Measurements from ENCODE around the gene MIS12. TPM values are rescaled to one million over a fixed set of nuclear protein-coding genes. Genes with fewer than 3 reads are reported as not detected.

The MIS12 gene
- 18.7 and 25.9 TPM in 2 replicates for total RNA-seq (2014; rRNA removed; shearing (Covaris generic))
- polyA plus RNA-seq (2015; cell fraction: cytosol; rRNA removed), result 19.9 and 21.3 TPM in 2 replicates
- polyA plus RNA-seq (2015; cell fraction: nucleus; rRNA removed), result 22.5 and 24.1 TPM in 2 replicates

DNA sequence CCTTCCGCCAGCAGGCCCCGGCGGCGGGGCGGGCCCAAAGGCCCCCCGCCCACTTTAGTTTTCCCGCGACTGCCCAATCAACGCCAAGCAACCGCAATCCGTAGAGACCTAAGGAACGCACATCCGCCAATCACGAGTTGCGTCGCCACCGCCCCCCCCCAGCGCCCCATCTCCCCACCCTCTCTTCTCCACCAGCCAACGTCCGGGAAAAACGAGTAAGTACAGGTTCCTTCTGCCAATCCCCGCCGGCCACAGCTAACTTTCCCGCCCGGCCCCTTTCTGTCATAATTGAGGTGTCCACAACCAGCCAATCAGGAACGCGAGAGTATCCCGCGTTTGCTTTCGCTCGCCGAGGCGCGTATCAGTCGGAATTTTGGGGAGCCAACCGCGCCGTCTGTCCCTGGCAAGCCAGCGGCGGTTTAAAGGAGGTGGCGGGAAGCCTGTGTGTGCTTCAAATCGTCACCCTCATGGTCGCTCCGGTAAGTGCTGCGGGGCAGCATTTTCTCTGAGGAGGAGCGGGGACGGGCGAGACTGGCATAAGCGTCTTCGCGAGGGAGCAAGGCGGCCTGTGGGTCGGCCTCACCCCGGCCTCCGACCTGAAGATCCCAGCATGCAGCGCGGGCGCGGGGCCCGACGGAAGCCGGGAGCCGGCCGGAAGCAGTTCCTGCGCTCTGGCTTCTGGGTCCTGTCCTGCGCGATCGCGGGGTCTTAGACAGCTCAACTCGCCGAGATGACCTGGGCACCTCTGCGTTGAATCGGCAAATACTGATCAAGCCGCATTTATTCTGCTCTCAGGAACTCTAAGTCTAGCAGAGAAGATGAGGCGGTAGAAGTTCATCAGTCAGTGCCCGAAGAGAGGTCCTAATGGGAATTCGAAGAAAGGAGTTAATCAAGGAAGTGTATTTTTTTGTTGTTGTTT is at the start of gene MIS12:
Gene MIS12 (plus strand): TSS at position 361 of the 919 bp plus-strand sequence. CDS start 2,297 bp downstream, outside the sequence.
- peak; percentile 98 for DNase-seq (ENCODE audit: low read depth)

- DNase-seq (ENCODE audit: low read depth), result no peak
Measured at GRCh38 chr17:5437721-5438317, 48.5 kb upstream of the MIS12 start.

DNA sequence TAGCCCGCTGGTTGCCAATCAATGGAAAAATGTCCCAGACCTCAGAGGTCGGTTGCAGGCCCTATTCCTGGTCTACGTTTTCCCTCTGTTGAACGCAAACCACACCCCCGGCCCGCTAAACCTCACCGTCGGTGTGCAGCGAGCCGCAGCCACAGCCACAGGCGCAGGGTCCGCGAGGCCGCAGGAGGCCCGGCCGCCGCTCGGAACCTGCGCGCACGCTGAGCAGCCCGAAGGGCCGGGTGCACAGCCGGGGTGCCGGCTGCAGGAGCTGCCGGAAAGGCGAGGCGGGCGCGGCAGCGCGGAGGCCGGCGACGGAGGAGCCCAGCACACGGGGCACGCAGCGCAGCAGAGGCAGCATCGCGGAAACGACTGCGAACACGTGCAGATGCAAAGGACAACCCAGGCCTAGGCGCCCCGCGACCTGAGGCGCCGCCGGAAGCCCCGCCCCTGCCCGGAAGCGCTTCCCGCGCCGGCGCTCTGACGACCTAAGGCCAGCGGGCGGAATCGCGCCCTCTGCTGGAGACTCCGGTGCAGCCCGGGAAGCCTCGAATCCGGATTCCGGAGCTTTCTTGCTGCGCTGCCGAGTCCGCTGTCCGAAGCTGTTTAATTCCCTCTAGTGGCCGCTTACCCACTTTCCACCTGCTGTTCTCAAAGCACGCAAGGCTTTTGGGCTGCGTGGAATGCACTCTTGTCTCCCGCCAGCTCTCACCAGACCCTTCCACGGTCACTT is 47.5 kb upstream of the MIS12 start, which contains the start of gene C1QBP:
Gene C1QBP (minus strand): TSS at position 440 of the 730 bp plus-strand sequence. CDS start 82 bp downstream, at position 358.
- peak; percentile 92 for DNase-seq (ENCODE audit: low read depth)

GRCh38 chr17:5439446-5439764 is 47.0 kb upstream of the MIS12 start:
- DNase-seq (ENCODE audit: low read depth), result no peak

- DNase-seq (ENCODE audit: low read depth), result no peak
Measured at GRCh38 chr17:5443728-5444127, 42.6 kb upstream of the MIS12 start.

DNA sequence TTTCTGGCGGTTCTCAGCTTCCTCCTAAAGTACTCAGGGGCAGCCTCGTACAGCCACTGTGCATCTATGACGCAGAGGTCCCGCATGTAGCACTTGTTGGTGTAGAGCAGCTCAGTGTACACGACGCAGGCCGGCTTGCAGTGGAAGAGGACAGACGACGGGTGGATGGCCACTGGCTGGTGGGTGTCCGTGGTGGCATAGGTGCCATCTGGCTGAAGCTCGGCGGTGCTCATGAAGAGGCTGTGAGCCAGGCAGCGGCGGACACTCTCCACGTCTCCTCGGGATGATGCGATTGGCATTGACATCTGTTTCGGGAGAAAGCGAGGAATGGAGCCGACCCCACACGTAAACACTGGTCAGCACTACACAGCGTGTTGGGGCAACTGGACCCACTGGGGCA is 42.2 kb upstream of the MIS12 start:
- no peak for DNase-seq (ENCODE audit: low read depth)

GRCh38 chr17:5446786-5447185 is 39.6 kb upstream of the MIS12 start:
- no peak for DNase-seq (ENCODE audit: low read depth)

DNA sequence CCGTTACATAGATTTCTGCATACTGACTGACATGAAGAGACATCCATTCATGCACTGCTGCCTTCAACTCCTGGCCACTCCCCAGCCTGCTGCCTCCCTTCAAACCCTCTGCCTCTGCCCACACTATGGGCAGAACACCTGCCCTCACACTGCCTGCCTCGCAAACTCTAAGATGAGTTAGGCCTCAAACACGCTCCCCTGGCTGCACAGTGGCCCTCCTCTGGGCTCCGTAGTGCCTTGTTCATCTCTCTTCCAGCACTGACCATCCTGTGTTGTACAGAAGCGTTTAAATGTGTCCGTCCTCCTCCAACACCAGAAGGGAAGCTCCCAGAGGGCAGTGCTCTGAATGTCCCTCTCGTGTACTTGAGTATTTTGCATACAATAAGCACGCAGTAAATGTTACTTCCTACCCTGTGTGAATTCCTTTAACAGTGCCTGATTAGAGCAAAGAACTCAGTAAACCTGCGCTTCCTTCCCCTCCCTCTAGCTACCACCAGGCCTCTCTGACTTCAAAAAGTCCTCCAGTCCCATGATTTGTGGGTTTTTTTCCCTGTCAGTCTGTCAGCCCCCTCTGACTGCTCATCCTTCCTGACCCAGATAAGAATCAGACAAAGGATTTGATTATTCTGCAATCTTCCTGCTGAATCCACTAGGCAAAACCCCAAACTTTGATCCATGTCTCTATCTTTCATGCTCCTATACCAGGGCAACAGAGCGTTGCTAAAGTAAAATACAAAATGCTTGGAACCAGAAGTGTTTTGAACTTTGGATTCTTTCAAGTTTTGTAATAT is 21.5 kb upstream of the MIS12 start:
- DNase-seq (ENCODE audit: low read depth), result no peak

DNA sequence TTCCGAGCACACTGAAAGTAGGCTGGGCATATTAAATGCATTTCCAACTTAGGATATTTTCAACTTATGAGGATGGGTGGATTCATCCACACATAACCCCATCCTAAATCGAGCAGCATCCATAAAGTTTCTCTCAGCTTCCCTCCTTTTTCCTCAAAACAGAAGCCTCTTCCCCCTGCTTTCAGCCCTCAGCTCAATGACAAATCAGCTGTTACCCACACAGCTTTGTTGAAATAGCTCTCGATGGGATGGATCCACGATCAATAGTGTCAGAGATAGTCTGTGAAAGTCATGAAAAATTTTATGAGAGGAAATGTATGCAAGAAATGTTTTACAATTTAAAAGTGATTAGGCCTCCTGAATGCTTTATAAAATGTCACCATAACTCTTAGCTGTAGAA is 20.1 kb upstream of the MIS12 start:
- no peak for DNase-seq (ENCODE audit: low read depth)

DNA sequence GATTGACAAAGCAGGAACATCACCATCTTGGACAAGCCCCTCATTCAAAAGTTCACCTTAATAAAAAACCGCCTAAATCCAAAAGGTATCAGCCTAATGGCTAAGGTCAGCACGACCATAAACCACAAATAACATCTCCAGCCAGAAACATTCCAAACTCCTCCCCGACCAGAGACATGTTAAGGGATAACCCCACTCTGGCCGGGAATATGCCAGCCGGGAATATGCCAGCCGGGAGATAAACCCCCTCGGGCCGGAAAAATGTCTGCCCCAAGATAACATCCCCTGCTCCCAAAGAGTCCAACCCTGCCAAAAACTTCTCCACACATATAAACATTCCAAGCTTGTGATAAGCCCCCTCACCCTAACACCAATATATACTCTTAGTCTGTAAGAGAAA is 18.9 kb upstream of the MIS12 start:
- DNase-seq (ENCODE audit: low read depth), result no peak

- no peak for DNase-seq (ENCODE audit: low read depth)
Measured at GRCh38 chr17:5468075-5468473, 18.3 kb upstream of the MIS12 start.

- no peak for DNase-seq (ENCODE audit: low read depth)
Measured at GRCh38 chr17:5472511-5472910, 13.9 kb upstream of the MIS12 start.

DNA sequence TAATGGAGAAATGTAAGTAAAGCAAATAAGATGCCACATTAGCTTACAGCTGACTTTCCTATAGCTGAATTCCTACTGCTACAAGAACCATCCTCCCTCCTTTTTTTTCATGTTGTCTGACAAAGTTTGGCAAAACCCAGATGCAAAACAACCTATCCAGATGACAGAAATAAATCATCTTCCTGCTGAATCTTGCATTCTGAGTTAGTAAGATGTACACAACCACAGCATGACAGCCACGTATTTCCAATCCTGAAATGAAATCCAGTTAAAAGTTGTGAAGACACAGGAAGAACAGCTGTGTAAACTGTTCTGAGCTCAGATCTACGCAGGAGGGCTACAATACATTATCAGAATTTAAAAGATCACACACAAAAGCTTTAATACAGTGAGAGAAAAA is 12.5 kb upstream of the MIS12 start:
- DNase-seq (ENCODE audit: low read depth), result no peak

GRCh38 chr17:5478992-5479391 is 7.4 kb upstream of the MIS12 start:
- DNase-seq (ENCODE audit: low read depth), result no peak

- DNase-seq (ENCODE audit: low read depth), result no peak
Measured at GRCh38 chr17:5480962-5481361, 5.4 kb upstream of the MIS12 start.

DNA sequence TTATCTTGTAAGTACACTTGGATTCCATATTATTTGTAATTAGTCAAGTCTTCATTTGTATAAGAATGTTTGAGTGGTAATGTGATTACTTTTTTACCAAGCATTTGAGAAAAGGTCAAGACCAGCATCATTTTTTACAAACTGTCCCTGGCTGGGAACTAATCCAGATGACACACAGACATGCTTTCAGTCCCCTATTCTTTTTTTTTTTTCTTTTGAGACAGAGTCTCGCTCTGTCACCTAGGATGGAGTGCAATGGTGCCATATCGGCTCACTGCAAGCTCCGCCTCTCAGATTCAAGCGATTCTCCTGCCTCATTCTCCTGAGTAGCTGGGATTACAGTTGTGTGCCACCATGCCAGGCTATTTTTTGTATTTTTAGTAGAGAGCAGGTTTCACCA is 4.9 kb upstream of the MIS12 start:
- DNase-seq (ENCODE audit: low read depth), result no peak

GRCh38 chr17:5485270-5486205 is 828 bp upstream of the MIS12 start, which contains the start of gene DERL2:
TSS of gene DERL2 (minus strand) at chr17:5486178. CDS start at chr17:5486161, 17 bp downstream.
- peak; percentile 50 for DNase-seq (ENCODE audit: low read depth)

DNA sequence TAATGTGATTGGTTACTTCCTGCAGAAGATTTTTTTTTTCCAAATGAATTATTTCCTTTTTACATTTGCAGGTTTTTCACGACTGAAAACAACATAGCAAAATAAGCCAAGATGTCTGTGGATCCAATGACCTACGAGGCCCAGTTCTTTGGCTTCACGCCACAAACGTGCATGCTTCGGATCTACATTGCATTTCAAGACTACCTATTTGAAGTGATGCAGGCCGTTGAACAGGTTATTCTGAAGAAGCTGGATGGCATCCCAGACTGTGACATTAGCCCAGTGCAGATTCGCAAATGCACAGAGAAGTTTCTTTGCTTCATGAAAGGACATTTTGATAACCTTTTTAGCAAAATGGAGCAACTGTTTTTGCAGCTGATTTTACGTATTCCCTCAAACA is 2.4 kb downstream of the MIS12 start:
- DNase-seq (ENCODE audit: low read depth), result no peak

DNA sequence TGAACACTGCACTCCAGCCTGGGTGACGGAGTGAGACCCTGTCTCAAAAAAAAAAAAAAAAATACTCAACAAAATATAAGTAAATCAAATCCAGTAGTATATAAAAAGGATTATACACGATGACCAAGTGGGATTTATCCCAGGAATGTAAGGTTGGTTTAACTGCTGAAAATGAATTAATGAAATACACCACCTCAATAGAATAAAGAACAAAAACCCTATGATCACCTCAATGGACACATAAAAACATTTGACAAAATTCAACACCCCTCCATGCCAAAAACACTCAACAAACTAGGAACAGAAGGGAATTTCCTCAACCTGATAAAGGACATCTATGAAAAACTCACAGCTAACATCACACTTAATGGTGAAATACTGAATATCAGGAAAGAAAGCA is 6.6 kb downstream of the MIS12 start:
- no peak for DNase-seq (ENCODE audit: low read depth)
